Measurements from ENCODE around the gene VPS16. TPM values are rescaled to one million over a fixed set of nuclear protein-coding genes. Genes with fewer than 3 reads are reported as not detected.

VPS16 gene
- total RNA-seq, 4 donors from 2014 or later = 35.7 to 37.4 (median 36.1) TPM

DNA sequence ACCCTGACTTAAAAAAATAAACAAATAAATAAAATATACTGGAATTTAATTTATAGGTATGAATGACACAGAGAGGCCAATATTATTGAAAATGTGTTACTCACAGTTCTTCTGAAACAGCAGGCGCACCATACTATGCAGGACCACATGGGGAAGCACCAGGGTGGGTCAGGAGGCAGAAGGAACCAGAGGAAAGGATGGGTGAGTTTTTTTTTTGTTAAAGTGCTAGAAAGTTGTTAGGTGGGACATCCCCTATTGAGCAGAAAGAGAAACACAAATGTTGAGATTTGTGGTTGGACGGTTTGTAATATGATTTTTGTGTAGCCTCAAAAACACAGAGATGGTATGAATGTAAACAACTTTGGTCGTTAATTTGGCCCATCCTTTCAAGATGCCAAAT is 58.7 kb downstream of the VPS16 start:
- no peaks in the 10 kb centered on the region for H3K36me3 ChIP-seq
- H3K4me1 ChIP-seq = peaks cover 3% of the 10 kb centered on the region
- H3K4me3 ChIP-seq = no peak overlapping the region
- TF ChIP-seq EP300 (IDR thresholded peaks at IDR 0.05) (no peak), POLR2AphosphoS5 (IDR thresholded peaks at IDR 0.05) (no peak), POLR2A (IDR thresholded peaks at IDR 0.05) (no peak)
- TF ChIP-seq, protein P1, sequence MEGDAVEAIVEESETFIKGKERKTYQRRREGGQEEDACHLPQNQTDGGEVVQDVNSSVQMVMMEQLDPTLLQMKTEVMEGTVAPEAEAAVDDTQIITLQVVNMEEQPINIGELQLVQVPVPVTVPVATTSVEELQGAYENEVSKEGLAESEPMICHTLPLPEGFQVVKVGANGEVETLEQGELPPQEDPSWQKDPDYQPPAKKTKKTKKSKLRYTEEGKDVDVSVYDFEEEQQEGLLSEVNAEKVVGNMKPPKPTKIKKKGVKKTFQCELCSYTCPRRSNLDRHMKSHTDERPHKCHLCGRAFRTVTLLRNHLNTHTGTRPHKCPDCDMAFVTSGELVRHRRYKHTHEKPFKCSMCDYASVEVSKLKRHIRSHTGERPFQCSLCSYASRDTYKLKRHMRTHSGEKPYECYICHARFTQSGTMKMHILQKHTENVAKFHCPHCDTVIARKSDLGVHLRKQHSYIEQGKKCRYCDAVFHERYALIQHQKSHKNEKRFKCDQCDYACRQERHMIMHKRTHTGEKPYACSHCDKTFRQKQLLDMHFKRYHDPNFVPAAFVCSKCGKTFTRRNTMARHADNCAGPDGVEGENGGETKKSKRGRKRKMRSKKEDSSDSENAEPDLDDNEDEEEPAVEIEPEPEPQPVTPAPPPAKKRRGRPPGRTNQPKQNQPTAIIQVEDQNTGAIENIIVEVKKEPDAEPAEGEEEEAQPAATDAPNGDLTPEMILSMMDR (IDR thresholded peaks at IDR 0.05) = no peak
- H3K9me3 ChIP-seq = no peaks in the 10 kb centered on the region
- H3K27ac ChIP-seq = no peak overlapping the region
- H3K27me3 ChIP-seq = no peaks in the 10 kb centered on the region
- WGBS = 93% methylated on average over 3 of the region's 3 CpGs
- no peak for DNase-seq (ENCODE audit: low spot score in 2 of 2)

- WGBS = 89% methylated on average over 11 of the region's 11 CpGs
- Histone ChIP-seq H3K36me3 (no peaks in the 10 kb centered on the region), H3K4me3 (no peak overlapping the region), H3K9me3 (no peaks in the 10 kb centered on the region), H3K4me1 (peaks cover 3% of the 10 kb centered on the region), H3K27ac (no peak overlapping the region), H3K27me3 (no peaks in the 10 kb centered on the region)
- no peak for DNase-seq (ENCODE audit: low spot score in 2 of 2)
- TF ChIP-seq POLR2A (IDR thresholded peaks at IDR 0.05) (no peak), EP300 (IDR thresholded peaks at IDR 0.05) (no peak), POLR2AphosphoS5 (IDR thresholded peaks at IDR 0.05) (no peak)
- TF ChIP-seq, protein P1 (IDR thresholded peaks at IDR 0.05) = no peak
Observed at GRCh38 chr20:2900845-2901592, 60.5 kb downstream of the VPS16 start.

GRCh38 chr20:2902291-2902690 is 61.7 kb downstream of the VPS16 start:
- no peak overlapping the region for H3K27ac ChIP-seq
- H3K4me1 ChIP-seq = peaks cover 3% of the 10 kb centered on the region
- no peak for DNase-seq (ENCODE audit: low spot score in 2 of 2)
- no peaks in the 10 kb centered on the region for H3K27me3 ChIP-seq
- H3K9me3 ChIP-seq = no peaks in the 10 kb centered on the region
- no peak overlapping the region for H3K4me3 ChIP-seq
- no peaks in the 10 kb centered on the region for H3K36me3 ChIP-seq
- WGBS = 31% methylated on average over 1 of the region's 1 CpG
- TF ChIP-seq POLR2AphosphoS5 (IDR thresholded peaks at IDR 0.05) (no peak), EP300 (IDR thresholded peaks at IDR 0.05) (no peak), POLR2A (IDR thresholded peaks at IDR 0.05) (no peak)
- TF ChIP-seq, protein P1 (IDR thresholded peaks at IDR 0.05) = no peak

- WGBS = 92% methylated on average over 3 of the region's 3 CpGs
- no peaks in the 10 kb centered on the region for H3K27me3 ChIP-seq
- no peak for DNase-seq (ENCODE audit: low spot score in 2 of 2)
Observed at GRCh38 chr20:2902818-2903217, 62.3 kb downstream of the VPS16 start.

GRCh38 chr20:2903686-2904085 is 63.1 kb downstream of the VPS16 start:
- no peaks in the 10 kb centered on the region for H3K9me3 ChIP-seq
- no peaks in the 10 kb centered on the region for H3K36me3 ChIP-seq
- no peak for DNase-seq (ENCODE audit: low spot score in 2 of 2)
- 95% methylated on average over 6 of the region's 6 CpGs for WGBS
- H3K4me3 ChIP-seq = no peak overlapping the region
- H3K27ac ChIP-seq = no peak overlapping the region
- H3K27me3 ChIP-seq = no peaks in the 10 kb centered on the region
- TF ChIP-seq EP300 (IDR thresholded peaks at IDR 0.05) = no peak
- H3K4me1 ChIP-seq = peaks cover 3% of the 10 kb centered on the region

More at GRCh38 chr20:2902818-2903217, 62.3 kb downstream of the VPS16 start:
- Histone ChIP-seq H3K4me3 (no peak overlapping the region), H3K9me3 (no peaks in the 10 kb centered on the region), H3K36me3 (no peaks in the 10 kb centered on the region), H3K4me1 (peaks cover 3% of the 10 kb centered on the region), H3K27ac (no peak overlapping the region)
- no peak for TF ChIP-seq POLR2A (IDR thresholded peaks at IDR 0.05)
- TF ChIP-seq, protein P1 (IDR thresholded peaks at IDR 0.05) = no peak

Data from suprapubic skin (tissue), 4 donors.